Activated CD8-positive, alpha-beta T cell treated with anti-CD3 and anti-CD28 coated beads for 36 hours (primary cell): ENCODE results near the gene CXADR. TPM values are rescaled to one million over a fixed set of nuclear protein-coding genes. Genes with fewer than 3 reads are reported as not detected.
"Not testable (repeated sequence)": the region's sequence is repeated elsewhere in the genome, so short reads cannot be mapped to it uniquely, and the experiment has no call there.

Experiments used
- ATAC-seq: fragments of 200-7000 bp; cut with Tn5 transposase; one replicate; pipeline ENCODE4 v1.10.0; 2021; ENCODE audit warnings: mild to moderate bottlenecking, moderate library complexity
- CTCF ChIA-PET: fragments of 350-600 bp; sonication (Branson Sonifier 250); formaldehyde crosslinking; loops from one replicate; lab custom pipeline; 2021; ENCODE audit warnings: antibody characterized with exemption; lab: Charles Lee
- POLR2A ChIA-PET: fragments of 350-600 bp; sonication (Branson Sonifier 250); formaldehyde crosslinking; loops from one replicate; lab custom pipeline; 2021; ENCODE audit warnings: antibody characterized with exemption; lab: Charles Lee
- DNase-seq: peaks from one replicate; pipeline ENCODE4 v3.0.0-alpha.2; 2020
- H3K27ac Mint-ChIP-seq: one replicate; pipeline ENCODE4 v1.8.0; 2021; ENCODE audit warnings: mild to moderate bottlenecking, mixed read lengths
- H3K27me3 Mint-ChIP-seq: one replicate; pipeline ENCODE4 v1.8.0; 2021; ENCODE audit warnings: mixed read lengths
- H3K36me3 Mint-ChIP-seq: one replicate; pipeline ENCODE4 v1.8.0; 2021; ENCODE audit warnings: low read depth, mixed read lengths
- H3K4me1 Mint-ChIP-seq: one replicate; pipeline ENCODE4 v1.8.0; 2021; ENCODE audit warnings: low read depth, mixed read lengths
- H3K4me3 Mint-ChIP-seq: one replicate; pipeline ENCODE4 v1.8.0; 2021; ENCODE audit warnings: mild to moderate bottlenecking, moderate library complexity, mixed read lengths
- H3K9me3 Mint-ChIP-seq: one replicate; pipeline ENCODE4 v1.8.0; 2021; ENCODE audit warnings: mixed read lengths
- CTCF ChIP-seq: fragments of 200-600 bp; IDR thresholded peaks from one replicate; pipeline ENCODE4 v1.8.0; 2022; ENCODE audit warnings: antibody characterized with exemption, mild to moderate bottlenecking
- intact Hi-C: fragments of 100-400 bp; cut with micrococcal nuclease; formaldehyde crosslinking; loops from one replicate; pipeline ENCODE4 v1.10.0; 2022
- total RNA-seq, 2 experiments: library from RNA; stranded (reverse); gene quantifications; one replicate each; pipeline ENCODE4 v1.2.3, GENCODE V29; 2021

Gene CXADR
- total RNA-seq, 2 experiments from 2014 or later = 0.20 to 0.29 TPM

DNA sequence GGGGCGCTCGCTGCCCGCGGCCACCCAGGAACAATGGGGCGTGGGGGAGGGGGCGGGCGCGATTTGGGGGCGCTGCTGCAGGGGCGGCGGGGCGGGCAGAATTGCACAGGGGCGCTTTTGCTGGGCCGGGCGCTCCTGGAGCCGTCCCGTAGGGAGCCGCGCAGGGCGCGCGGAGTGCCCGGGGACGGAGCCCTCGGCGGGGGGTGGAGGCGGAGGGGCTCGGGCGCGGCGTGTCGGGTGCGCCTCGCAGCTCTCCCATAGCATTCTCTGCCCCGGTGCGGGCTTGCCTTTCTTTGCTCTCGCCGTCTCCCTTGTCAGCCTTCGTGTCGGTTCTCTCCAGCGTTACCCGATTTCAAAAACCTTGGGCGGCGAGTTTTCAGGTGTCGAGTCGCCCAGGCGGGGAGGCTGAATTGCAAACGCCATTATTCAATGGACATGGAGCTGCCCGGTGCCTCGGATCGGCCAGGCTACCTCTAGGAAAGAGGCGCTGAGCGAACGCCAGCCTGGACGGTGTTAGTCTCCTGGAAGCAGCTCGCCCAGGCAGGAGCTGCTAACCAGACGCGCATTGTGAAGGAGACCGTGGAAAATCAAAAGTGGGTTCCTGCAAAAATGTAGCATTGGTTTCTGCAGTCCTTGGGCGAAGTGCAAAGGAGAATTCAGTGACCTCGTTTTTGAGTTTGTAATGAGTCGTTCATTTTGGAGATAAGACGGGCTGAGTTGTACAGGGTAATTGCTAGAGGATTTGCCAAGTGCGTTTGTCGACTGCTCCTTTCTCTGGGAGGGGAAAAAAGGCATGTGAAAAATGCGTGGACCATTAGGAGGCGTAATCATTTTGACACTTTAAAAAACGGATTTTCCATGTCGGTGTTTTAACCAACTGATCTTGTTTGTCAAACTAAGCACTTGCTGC, 626 bp downstream of the CXADR start:
- H3K27me3 Mint-ChIP-seq = peaks cover 41% of the 10 kb centered on the region
- DNase-seq = peak; percentile 18

GRCh38 chr21:17514124-17514845, 1.4 kb downstream of the CXADR start:
- no peak overlapping the region for H3K27ac Mint-ChIP-seq
- H3K36me3 Mint-ChIP-seq = no peaks in the 10 kb centered on the region
- ChIA-PET POLR2A (interaction anchor here (0.6 kb wide), 2 partner anchors 82 to 410 kb away, joined by 3 read pairs; no protein-coding TSS in a partner anchor), CTCF (no interaction called here)
- intact Hi-C loops = no loop called here
- H3K9me3 Mint-ChIP-seq = no peaks in the 10 kb centered on the region
- H3K4me1 Mint-ChIP-seq = peaks cover 17% of the 10 kb centered on the region
- DNase-seq = no peak
- peaks cover 47% of the 10 kb centered on the region for H3K27me3 Mint-ChIP-seq
- no peak for TF ChIP-seq CTCF
- H3K4me3 Mint-ChIP-seq = peak overlapping the region; percentile 82
- no peak for ATAC-seq

More for the DNA sequence above, 626 bp downstream of the CXADR start:
- ChIA-PET POLR2A (interaction anchor here (0.6 to 1.0 kb wide), 2 partner anchors 99 to 411 kb away, joined by 3 read pairs; no protein-coding TSS in a partner anchor), CTCF (interaction anchor here (1.4 to 1.5 kb wide), 2 partner anchors 30 to 72 kb away, joined by 6 to 7 read pairs; no protein-coding TSS in a partner anchor)
- no peak for TF ChIP-seq CTCF
- intact Hi-C loops = no loop called here
- Mint-ChIP-seq H3K4me3 (peak overlapping the region; percentile 82), H3K9me3 (no peaks in the 10 kb centered on the region), H3K4me1 (peaks cover 17% of the 10 kb centered on the region), H3K36me3 (no peaks in the 10 kb centered on the region), H3K27ac (no peak overlapping the region)
- peak; percentile 38 for ATAC-seq

GRCh38 chr21:17517008-17517407, 4.2 kb downstream of the CXADR start:
- H3K27me3 Mint-ChIP-seq = peaks cover 46% of the 10 kb centered on the region

DNA sequence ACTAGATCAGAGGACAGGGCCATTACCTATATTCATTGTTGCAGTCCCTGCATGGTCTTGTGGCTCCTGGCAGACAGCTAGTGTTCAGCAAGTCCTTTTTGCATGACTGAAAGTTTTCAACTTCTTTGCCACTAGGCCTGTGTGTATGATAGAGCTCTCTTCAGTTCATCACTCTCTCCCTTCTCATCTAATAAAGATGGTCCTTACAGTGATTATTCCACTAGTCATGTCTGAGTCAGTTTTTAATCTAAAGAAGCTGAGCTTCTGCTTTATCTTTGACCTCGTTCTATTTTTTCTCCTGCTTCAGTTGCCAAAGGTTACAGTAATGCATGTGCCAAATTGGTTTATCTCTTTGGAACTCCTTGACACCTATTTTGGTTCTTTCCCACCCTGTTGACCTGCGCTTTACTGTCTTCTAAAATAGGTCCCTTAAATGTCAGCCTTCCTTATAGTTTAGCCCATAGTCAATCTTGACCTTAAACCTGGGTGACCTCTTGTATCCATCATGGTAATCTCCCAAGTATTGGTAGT, 6.4 kb downstream of the CXADR start:
- CTCF ChIA-PET = no interaction called here
- Mint-ChIP-seq H3K27me3 (peaks cover 36% of the 10 kb centered on the region), H3K4me1 (peaks cover 4% of the 10 kb centered on the region), H3K4me3 (no peak overlapping the region), H3K27ac (no peak overlapping the region), H3K9me3 (no peaks in the 10 kb centered on the region), H3K36me3 (no peaks in the 10 kb centered on the region)
- DNase-seq (no peak), ATAC-seq (no peak)
- intact Hi-C loops = no loop called here
- TF ChIP-seq CTCF = no peak
- POLR2A ChIA-PET = interaction anchor here (1.6 kb wide), 1 partner anchor 12 kb away, joined by 4 read pairs; no protein-coding TSS in a partner anchor

More at GRCh38 chr21:17517008-17517407, 4.2 kb downstream of the CXADR start:
- DNase-seq, H3K4me3 Mint-ChIP-seq, POLR2A ChIA-PET, H3K9me3 Mint-ChIP-seq, H3K27ac Mint-ChIP-seq, H3K36me3 Mint-ChIP-seq, ATAC-seq, intact Hi-C loops: not testable (repeated sequence)
- peaks cover 17% of the 10 kb centered on the region for H3K4me1 Mint-ChIP-seq
- CTCF ChIA-PET = interaction anchor here (1.0 kb wide), 1 partner anchor 130 kb away, joined by 3 read pairs; no protein-coding TSS in a partner anchor

- CTCF ChIA-PET = no interaction called here
Observed at GRCh38 chr21:17519965-17520609, 7.2 kb downstream of the CXADR start.

More at GRCh38 chr21:17519965-17520609, 7.2 kb downstream of the CXADR start:
- no peak for DNase-seq
- Mint-ChIP-seq H3K4me1 (no peaks in the 10 kb centered on the region), H3K36me3 (no peaks in the 10 kb centered on the region), H3K27me3 (peaks cover 34% of the 10 kb centered on the region), H3K4me3 (no peak overlapping the region), H3K27ac (no peak overlapping the region), H3K9me3 (no peaks in the 10 kb centered on the region)
- no peak for ATAC-seq
- POLR2A ChIA-PET = no interaction called here
- TF ChIP-seq CTCF = no peak
- intact Hi-C loops = no loop called here
